BLaER1 treated with 17β-estradiol and CSF1 and Interleukin-3, amounts not matched to agents 10 nM and 100 nM (cell line): ENCODE data around the gene CRYBG1.

Experiments
- H3K27ac ChIP-seq, 11 experiments: shearing (Covaris generic); formaldehyde crosslinking; 2 replicates each; pipeline ENCODE4 v1.8.1; 2022
- H3K27me3 ChIP-seq, 11 experiments: shearing (Covaris generic); formaldehyde crosslinking; 2 replicates each; pipeline ENCODE4 v1.8.1; 2022
- H3K36me3 ChIP-seq, 11 experiments: shearing (Covaris generic); formaldehyde crosslinking; 2 replicates each; pipeline ENCODE4 v1.8.1; 2022
- H3K4me1 ChIP-seq, 10 experiments: shearing (Covaris generic); formaldehyde crosslinking; 2 replicates each; pipeline ENCODE4 v1.8.1; 2022
- H3K4me2 ChIP-seq, 11 experiments: shearing (Covaris generic); formaldehyde crosslinking; 2 replicates each; pipeline ENCODE4 v1.8.1; 2022
- H3K4me3 ChIP-seq, 10 experiments: shearing (Covaris generic); formaldehyde crosslinking; 2 replicates each; pipeline ENCODE4 v1.8.1; 2022
- H3K9ac ChIP-seq, 11 experiments: shearing (Covaris generic); formaldehyde crosslinking; 2 replicates each; pipeline ENCODE4 v1.8.1; 2022
- H3K9me3 ChIP-seq, 11 experiments: shearing (Covaris generic); formaldehyde crosslinking; replicated peaks in 1 of 11; 2 replicates each; pipeline ENCODE4 v1.8.1; 2022
- H4K20me1 ChIP-seq, 11 experiments: shearing (Covaris generic); formaldehyde crosslinking; 2 replicates each; pipeline ENCODE4 v1.8.1; 2022
- Cebpa-rat ChIP-seq, 11 experiments: shearing (Covaris generic); IDR thresholded peaks; 2 replicates each; pipeline ENCODE4 v1.8.1; 2022

The CRYBG1 gene

GRCh38 chr6:106490030-106490429, 129.5 kb downstream of the CRYBG1 start:
- Histone ChIP-seq H3K4me3 (no peak overlapping the region), H3K27ac (no peak overlapping the region)

GRCh38 chr6:106490436-106490835, 129.9 kb downstream of the CRYBG1 start:
- TF ChIP-seq Cebpa-rat (IDR thresholded peaks at IDR 0.05), result no peak
- no peak overlapping the region for H3K9ac ChIP-seq
- H3K4me3 ChIP-seq, result no peak overlapping the region
- H4K20me1 ChIP-seq, result no peaks in the 10 kb centered on the region
- H3K4me1 ChIP-seq, result peaks cover 0 to 11% (median 5%) of the 10 kb centered on the region in 10 experiments; a peak in 11 of 20 replicates
- H3K27me3 ChIP-seq, result no peaks in the 10 kb centered on the region
- H3K27ac ChIP-seq, result no peak overlapping the region
- no peak overlapping the region for H3K4me2 ChIP-seq
- no peaks in the 10 kb centered on the region for H3K36me3 ChIP-seq
- H3K9me3 ChIP-seq, result peaks cover 0 to 6% (median 0%) of the 10 kb centered on the region in 11 experiments; a peak in 3 of 22 replicates

More at GRCh38 chr6:106490030-106490429, 129.5 kb downstream of the CRYBG1 start:
- H3K27me3 ChIP-seq, result no peaks in the 10 kb centered on the region
- H4K20me1 ChIP-seq, result no peaks in the 10 kb centered on the region
- H3K36me3 ChIP-seq, result no peaks in the 10 kb centered on the region
- peaks cover 0 to 6% (median 0%) of the 10 kb centered on the region in 11 experiments; a peak in 3 of 22 replicates for H3K9me3 ChIP-seq
- peaks cover 0 to 9% (median 5%) of the 10 kb centered on the region in 10 experiments; a peak in 11 of 20 replicates for H3K4me1 ChIP-seq
- TF ChIP-seq Cebpa-rat (IDR thresholded peaks at IDR 0.05), result no peak
- no peak overlapping the region for H3K9ac ChIP-seq
- H3K4me2 ChIP-seq, result no peak overlapping the region

- TF ChIP-seq Cebpa-rat (IDR thresholded peaks at IDR 0.05), result no peak
- Histone ChIP-seq H3K4me2 (no peak overlapping the region), H3K4me1 (peaks cover 0 to 11% (median 5%) of the 10 kb centered on the region in 10 experiments; a peak in 11 of 20 replicates), H3K36me3 (no peaks in the 10 kb centered on the region), H3K27me3 (no peaks in the 10 kb centered on the region), H3K27ac (no peak overlapping the region), H4K20me1 (no peaks in the 10 kb centered on the region), H3K9me3 (peaks cover 0 to 6% (median 0%) of the 10 kb centered on the region in 11 experiments; a peak in 3 of 22 replicates), H3K9ac (no peak overlapping the region), H3K4me3 (no peak overlapping the region)
Observed at GRCh38 chr6:106490974-106491373, 130.5 kb downstream of the CRYBG1 start.

- Histone ChIP-seq H3K4me2 (peak overlapping the region in 2 of 11 experiments; percentile 17 to 34; a peak in 1 of 22 replicates), H3K9me3 (no peaks in the 10 kb centered on the region), H3K27me3 (no peaks in the 10 kb centered on the region), H4K20me1 (no peaks in the 10 kb centered on the region), H3K9ac (no peak overlapping the region), H3K4me3 (no peak overlapping the region), H3K27ac (no peak overlapping the region), H3K36me3 (no peaks in the 10 kb centered on the region), H3K4me1 (peaks cover 0 to 4% (median 0%) of the 10 kb centered on the region in 10 experiments; a peak in 3 of 20 replicates)
- TF ChIP-seq Cebpa-rat (IDR thresholded peaks at IDR 0.05), result no peak
Observed at GRCh38 chr6:106495014-106495413, 134.5 kb downstream of the CRYBG1 start.

GRCh38 chr6:106496823-106497222, 136.3 kb downstream of the CRYBG1 start:
- no peaks in the 10 kb centered on the region for H4K20me1 ChIP-seq
- no peaks in the 10 kb centered on the region for H3K27me3 ChIP-seq
- H3K9me3 ChIP-seq, result no peaks in the 10 kb centered on the region
- peaks cover 0 to 12% (median 0%) of the 10 kb centered on the region in 10 experiments; a peak in 6 of 20 replicates for H3K4me1 ChIP-seq
- TF ChIP-seq Cebpa-rat (IDR thresholded peaks at IDR 0.05), result no peak
- no peak overlapping the region for H3K27ac ChIP-seq
- H3K9ac ChIP-seq, result no peak overlapping the region
- H3K4me2 ChIP-seq, result no peak overlapping the region
- no peak overlapping the region for H3K4me3 ChIP-seq
- H3K36me3 ChIP-seq, result no peaks in the 10 kb centered on the region

- Histone ChIP-seq H3K4me1 (peaks cover 0 to 25% (median 6%) of the 10 kb centered on the region in 10 experiments; a peak in 8 of 20 replicates), H3K9ac (no peak overlapping the region), H4K20me1 (no peaks in the 10 kb centered on the region), H3K4me2 (peak overlapping the region in 3 of 11 experiments; percentile 54 to 84 (median 82); a peak in 6 of 22 replicates), H3K36me3 (no peaks in the 10 kb centered on the region), H3K4me3 (no peak overlapping the region), H3K27me3 (peaks cover 0 to 2% (median under 1%) of the 10 kb centered on the region in 11 experiments; a peak in 9 of 22 replicates), H3K27ac (no peak overlapping the region), H3K9me3 (no peaks in the 10 kb centered on the region)
- no peak for TF ChIP-seq Cebpa-rat (IDR thresholded peaks at IDR 0.05)
Observed at GRCh38 chr6:106501960-106502371, 141.4 kb downstream of the CRYBG1 start.

GRCh38 chr6:106502559-106502958, 142.0 kb downstream of the CRYBG1 start:
- H4K20me1 ChIP-seq, result no peaks in the 10 kb centered on the region
- no peaks in the 10 kb centered on the region for H3K36me3 ChIP-seq
- H3K27ac ChIP-seq, result peak overlapping the region in 2 of 11 experiments; percentile 1 to 37; a peak in 2 of 22 replicates
- H3K9ac ChIP-seq, result no peak overlapping the region
- H3K9me3 ChIP-seq, result no peaks in the 10 kb centered on the region
- H3K4me1 ChIP-seq, result peaks cover 0 to 25% (median 6%) of the 10 kb centered on the region in 10 experiments; a peak in 8 of 20 replicates
- peaks cover under 1 to 8% (median 6%) of the 10 kb centered on the region in 11 experiments; a peak in 19 of 22 replicates for H3K27me3 ChIP-seq
- no peak for TF ChIP-seq Cebpa-rat (IDR thresholded peaks at IDR 0.05)
- peak overlapping the region in 7 of 11 experiments; percentile 13 to 84 (median 54); a peak in 11 of 22 replicates for H3K4me2 ChIP-seq
- H3K4me3 ChIP-seq, result no peak overlapping the region

- no peak overlapping the region for H3K27ac ChIP-seq
- peaks cover 0 to 36% (median 18%) of the 10 kb centered on the region in 11 experiments; a peak in 16 of 22 replicates for H4K20me1 ChIP-seq
- H3K9ac ChIP-seq, result no peak overlapping the region
- H3K4me3 ChIP-seq, result no peak overlapping the region
- TF ChIP-seq Cebpa-rat (IDR thresholded peaks at IDR 0.05), result no peak
- H3K4me1 ChIP-seq, result peaks cover 32 to 48% (median 36%) of the 10 kb centered on the region in 10 experiments
- H3K4me2 ChIP-seq, result no peak overlapping the region
- H3K9me3 ChIP-seq, result peaks cover 0 to 14% (median 8%) of the 10 kb centered on the region in 11 experiments; a peak in 12 of 22 replicates
- peaks cover 58 to 65% (median 64%) of the 10 kb centered on the region in 11 experiments for H3K27me3 ChIP-seq
- H3K36me3 ChIP-seq, result no peaks in the 10 kb centered on the region
Observed at GRCh38 chr6:106508277-106508676, 147.8 kb downstream of the CRYBG1 start.

GRCh38 chr6:106508834-106509233, 148.3 kb downstream of the CRYBG1 start:
- Histone ChIP-seq H3K36me3 (no peaks in the 10 kb centered on the region), H3K9ac (no peak overlapping the region), H3K9me3 (peaks cover 0 to 14% (median 8%) of the 10 kb centered on the region in 11 experiments; a peak in 12 of 22 replicates), H3K4me3 (no peak overlapping the region), H3K27me3 (peaks cover 63 to 71% (median 69%) of the 10 kb centered on the region in 11 experiments), H3K4me2 (peak overlapping the region in 3 of 11 experiments; percentile 46 to 98 (median 91); a peak in 4 of 22 replicates), H4K20me1 (peaks cover 0 to 41% (median 19%) of the 10 kb centered on the region in 11 experiments; a peak in 16 of 22 replicates), H3K4me1 (peaks cover 32 to 49% (median 36%) of the 10 kb centered on the region in 10 experiments), H3K27ac (no peak overlapping the region)
- TF ChIP-seq Cebpa-rat (IDR thresholded peaks at IDR 0.05), result 0 out of 22 replicates have a peak, but pooled peaks of 2 of the 11 experiments have one; percentile 8 to 22
